HG02938 (cell line): ENCODE measurements around the gene ADARB2.

Experiments used
- ATAC-seq: cut with Tn5 transposase; IDR thresholded peaks from one replicate; pipeline ENCODE4 v1.9.1; 2021; ENCODE audit warnings: mild to moderate bottlenecking, moderate library complexity; ENCODE audit not compliant: unreplicated experiment

ADARB2 gene

DNA sequence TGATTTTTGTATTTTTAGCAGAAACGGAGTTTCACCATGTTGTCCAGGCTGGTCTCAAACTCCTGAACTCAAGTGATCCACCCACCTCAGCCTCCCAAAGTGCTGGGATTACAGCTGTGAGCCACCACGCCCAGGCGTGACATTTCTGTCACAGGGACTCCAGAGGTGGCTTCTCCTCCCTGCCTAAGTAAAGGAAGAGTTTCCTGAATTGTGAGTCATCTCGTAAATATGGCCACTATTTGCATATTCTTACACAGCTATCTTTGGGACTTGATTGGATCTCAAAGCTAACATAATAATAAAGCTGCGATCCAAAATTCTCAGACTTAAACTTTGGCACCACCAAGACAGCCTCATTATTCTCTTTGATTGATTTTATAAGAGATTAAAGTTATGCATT is 50.1 kb downstream of the ADARB2 start:
- ATAC-seq, result no peak

- ATAC-seq, result no peak
Observed at GRCh38 chr10:1686491-1686749, 50.9 kb downstream of the ADARB2 start.

GRCh38 chr10:1685699-1686490 is 51.4 kb downstream of the ADARB2 start:
- ATAC-seq, result no peak

GRCh38 chr10:1684991-1685390 is 52.3 kb downstream of the ADARB2 start:
- no peak for ATAC-seq

DNA sequence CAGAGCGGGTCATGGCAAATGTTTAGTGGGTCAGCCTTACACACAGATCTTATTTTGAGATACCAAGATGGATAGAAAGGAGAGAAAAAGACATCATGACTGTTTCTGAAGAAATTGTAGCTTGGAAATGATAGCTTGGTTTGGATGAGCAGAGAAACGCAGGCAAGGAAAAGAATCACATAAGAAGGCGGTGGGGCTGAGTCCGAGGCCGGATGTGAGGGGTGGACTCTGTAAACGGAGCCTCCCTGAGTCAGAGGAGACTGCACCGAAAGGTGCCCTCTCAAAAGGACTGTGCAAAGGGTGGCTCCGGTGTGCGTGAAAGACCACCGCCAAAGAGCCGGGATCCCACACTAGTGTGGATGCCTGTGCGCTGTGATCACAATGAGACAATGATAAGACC is 53.7 kb downstream of the ADARB2 start:
- ATAC-seq, result no peak

GRCh38 chr10:1679821-1680650 is 57.3 kb downstream of the ADARB2 start:
- ATAC-seq, result no peak

DNA sequence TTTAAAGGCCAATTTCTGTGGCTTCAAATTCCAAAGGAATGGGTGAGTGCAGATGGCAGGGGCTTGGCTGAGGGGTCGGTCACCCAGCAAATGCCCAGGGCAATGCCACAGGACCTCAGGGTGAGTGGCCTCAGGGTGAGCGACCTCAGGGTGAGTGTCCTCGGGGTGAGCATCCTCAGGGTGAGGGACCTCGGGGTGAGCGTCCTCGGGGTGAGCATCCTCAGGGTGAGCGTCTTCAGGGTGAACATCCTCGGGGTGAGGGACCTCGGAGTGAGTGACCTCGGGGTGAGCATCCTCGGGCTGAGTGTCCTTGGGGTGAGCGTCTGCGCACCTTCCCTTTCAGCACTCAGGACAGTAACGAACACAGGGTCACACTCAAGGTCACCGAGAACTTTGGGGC is 59.2 kb downstream of the ADARB2 start:
- no peak for ATAC-seq

DNA sequence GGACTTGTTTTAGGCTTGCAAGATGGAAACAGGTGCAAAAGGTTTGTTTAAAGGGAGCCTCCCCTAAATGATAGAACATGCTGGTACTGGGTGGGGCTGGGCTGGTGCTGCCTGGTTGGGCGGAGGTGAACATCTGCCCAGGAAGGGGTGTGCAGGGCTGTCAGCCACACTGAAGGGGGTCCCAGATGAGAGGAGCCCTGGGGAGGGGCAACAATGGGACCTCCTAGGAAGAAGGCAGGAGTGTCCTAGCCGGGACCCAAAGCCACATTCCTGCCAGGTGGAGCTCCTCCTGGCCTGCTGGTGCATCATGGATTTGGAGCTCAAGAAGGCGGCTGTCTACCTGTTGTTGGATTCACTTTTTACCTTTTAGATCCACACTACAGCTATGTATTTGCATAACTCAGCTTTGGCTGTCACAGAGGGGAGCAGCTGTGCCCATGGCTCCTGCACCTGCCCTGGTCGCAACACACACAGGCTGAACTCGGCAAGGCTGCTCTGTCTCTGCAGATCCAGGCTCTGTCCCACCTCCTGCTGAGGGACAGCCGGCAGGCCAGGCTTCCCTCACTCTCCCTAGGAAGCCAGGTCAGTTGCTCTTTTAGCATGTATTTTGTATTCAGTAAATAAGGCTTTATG is 59.9 kb downstream of the ADARB2 start:
- no peak for ATAC-seq

- ATAC-seq, result no peak
Observed at GRCh38 chr10:1674501-1674900, 62.8 kb downstream of the ADARB2 start.

DNA sequence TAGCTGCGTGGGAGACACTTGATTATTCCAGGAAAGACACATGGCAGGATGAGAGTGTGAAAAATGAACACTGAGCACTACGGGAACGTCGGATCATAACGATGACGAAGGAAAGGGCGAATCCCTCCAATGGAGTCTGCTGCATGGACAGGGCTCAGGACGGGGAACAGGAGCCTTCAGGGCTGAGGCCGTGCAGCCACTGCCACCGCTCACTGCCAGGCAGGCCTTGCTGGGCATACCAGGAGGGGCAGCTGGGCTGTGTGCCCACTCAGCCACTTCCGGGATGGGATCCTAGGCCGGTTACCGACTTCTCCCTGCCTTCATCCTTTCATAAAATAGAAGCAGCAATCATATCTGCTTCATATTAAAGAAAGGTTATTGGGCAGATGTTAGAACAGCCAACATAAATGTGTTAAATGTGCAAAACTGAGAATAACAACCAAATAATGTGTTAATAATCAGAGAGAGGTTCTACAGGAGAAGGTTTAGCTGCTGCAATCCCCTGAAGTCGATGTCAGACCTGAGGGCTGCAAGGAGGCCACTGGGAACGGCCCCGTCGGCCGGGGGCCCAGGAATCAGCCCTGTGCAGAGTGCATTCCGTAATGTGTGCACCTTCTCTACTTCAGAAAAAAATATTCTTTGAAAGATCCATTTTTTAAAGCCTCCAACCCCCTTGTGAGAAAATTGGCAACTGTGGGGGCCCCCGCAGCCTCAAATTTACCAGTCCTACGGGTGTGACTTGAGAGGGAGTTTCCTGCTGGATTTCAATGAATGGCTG is 63.6 kb downstream of the ADARB2 start:
- ATAC-seq, result no peak

GRCh38 chr10:1672001-1672781 is 65.1 kb downstream of the ADARB2 start:
- ATAC-seq, result no peak

DNA sequence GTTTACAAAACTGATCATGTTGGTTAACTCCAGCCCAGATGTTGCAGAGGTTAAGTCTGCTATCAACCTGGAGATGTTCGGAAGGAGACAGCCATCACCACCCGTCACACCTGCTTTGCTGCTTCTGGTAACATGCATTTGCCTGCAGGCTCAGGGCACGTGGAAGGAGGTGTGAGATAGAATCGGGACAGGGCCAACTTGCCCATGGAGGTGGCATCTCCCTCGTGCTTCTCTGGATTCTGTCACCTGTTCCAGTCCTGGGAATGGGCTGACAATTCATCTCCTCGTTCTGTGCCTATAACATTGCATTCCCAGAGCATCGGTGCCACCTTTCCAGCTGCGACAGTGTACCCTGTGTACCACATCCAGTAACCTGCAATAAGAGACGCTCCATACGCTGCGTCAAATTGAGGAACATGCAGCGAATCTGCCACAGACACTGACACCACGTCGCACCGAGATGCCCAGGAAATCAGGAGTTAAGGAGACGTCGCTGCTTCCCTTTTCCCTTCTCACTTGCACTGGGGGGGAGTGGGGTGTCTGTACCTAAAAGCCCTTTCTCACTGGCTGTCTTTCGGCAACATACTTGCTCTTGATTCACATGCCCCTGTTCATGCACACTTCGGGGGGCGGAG is 65.8 kb downstream of the ADARB2 start:
- no peak for ATAC-seq

DNA sequence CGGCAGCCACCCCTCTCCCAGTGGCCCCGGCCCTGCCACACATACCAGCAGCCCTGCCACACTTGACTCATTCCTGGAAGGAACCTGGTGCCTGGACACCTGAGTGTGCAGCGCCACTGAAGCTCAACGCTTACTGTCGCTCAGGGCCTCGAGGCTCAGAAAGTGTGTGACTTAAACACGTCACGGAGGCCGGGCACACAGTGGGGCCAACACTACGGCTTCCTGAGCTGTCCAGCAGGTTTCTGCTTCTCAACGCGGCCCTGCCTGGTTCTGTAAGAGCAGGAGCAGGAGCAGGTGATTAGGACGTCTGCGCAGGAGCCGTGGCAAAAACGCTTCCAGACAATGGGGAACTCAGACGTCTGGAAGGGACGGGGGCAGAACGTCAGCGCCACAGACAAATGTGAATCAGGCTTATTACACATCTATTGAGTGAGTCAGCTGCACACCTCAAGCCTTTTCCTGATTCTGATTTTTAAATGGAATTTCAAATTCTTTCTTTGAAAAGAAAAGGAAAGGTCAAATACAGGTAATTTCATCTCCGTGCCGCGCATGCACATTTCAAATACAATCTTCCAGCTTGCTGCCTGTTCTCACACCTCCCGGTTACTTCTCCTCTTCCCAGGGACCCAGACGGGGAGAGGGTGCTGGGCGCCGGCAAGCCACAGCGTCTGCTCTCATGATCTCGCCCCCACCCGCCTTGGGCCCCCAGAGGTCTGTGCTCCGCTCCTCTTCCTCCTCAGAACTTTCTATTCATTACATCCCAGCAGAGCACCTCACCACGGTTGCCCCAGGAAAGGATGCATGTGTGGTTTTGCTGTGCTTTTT is 66.6 kb downstream of the ADARB2 start:
- ATAC-seq, result no peak

DNA sequence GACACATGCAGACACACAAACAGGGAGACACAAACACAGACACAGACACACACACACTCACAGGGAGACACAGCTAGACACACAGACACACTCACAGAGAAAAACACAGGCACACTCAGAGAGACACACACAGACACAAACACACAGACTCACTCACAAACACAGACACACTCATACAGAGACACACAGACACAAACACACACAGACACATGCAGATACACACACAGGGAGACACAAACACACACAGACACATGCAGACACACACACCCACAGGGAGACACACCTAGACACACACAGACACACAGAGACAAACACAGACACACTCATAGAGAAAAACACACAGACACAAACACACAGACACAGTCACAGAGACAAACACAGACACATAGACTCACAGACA is 67.9 kb downstream of the ADARB2 start:
- ATAC-seq, result no peak

DNA sequence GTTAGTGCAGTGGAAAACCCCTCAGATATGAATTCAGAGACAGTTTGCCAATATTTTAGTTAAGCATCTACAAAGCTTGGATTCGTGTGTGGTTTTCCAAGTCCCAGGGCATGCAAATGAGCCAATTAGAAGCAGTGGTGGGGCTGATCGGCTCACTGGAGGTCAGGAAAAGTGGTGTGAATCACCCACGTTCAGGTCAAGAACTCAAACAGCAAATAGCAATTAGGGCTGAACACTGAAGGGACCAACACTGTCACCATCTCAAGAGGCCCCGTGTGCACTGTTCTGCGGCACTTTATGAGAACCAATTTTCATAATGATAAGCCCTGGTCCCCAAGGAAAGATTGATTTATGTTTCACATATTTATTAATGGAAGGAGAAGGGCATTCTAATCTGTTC is 68.9 kb downstream of the ADARB2 start:
- ATAC-seq, result no peak

DNA sequence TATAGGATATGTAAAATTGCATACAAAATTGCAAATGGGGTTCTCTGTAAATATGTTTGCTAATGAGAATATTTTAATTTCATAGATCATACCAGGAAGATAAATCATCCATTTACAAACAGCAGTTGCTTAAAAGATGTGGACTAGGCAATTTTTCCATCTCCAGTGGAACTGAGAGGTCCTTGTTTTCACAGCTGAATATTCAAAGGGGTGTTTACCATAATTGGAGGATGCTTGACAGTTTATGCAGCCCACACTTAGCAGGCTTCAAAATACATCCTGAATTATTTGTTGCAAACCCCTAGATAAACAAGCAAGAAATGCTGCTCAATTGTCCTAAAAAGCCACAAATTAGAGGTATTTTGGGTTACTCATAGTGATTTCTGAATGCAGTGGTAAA is 69.9 kb downstream of the ADARB2 start:
- ATAC-seq, result no peak

DNA sequence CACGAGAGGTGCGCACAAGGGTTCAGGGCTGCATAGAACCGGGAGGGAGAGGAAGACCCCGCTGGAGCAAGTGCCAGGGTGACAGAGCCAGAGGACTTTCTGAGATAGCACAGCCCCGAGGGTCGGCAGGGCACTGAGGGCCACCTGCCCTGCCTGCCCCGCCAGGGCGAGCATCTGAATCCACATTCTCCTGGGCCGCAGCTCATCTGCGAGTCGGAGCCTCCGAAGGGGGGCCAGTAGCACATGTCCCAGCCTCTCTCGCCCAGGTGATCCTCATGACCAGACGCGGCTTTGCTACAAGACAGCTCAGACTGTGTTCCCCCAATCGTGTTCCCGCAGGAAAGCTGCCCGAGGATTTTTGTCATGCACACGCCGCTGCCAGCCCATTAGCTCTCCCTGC is 71.2 kb downstream of the ADARB2 start:
- no peak for ATAC-seq

- ATAC-seq, result no peak
Observed at GRCh38 chr10:1665681-1666080, 71.6 kb downstream of the ADARB2 start.

- ATAC-seq, result no peak
Observed at GRCh38 chr10:1665021-1665661, 72.2 kb downstream of the ADARB2 start.
